ENCODE measurements around the gene ZNF486.
"Not testable (repeated sequence)": the region's sequence is repeated elsewhere in the genome, so short reads cannot be mapped to it uniquely, and the experiment has no call there.

DNA sequence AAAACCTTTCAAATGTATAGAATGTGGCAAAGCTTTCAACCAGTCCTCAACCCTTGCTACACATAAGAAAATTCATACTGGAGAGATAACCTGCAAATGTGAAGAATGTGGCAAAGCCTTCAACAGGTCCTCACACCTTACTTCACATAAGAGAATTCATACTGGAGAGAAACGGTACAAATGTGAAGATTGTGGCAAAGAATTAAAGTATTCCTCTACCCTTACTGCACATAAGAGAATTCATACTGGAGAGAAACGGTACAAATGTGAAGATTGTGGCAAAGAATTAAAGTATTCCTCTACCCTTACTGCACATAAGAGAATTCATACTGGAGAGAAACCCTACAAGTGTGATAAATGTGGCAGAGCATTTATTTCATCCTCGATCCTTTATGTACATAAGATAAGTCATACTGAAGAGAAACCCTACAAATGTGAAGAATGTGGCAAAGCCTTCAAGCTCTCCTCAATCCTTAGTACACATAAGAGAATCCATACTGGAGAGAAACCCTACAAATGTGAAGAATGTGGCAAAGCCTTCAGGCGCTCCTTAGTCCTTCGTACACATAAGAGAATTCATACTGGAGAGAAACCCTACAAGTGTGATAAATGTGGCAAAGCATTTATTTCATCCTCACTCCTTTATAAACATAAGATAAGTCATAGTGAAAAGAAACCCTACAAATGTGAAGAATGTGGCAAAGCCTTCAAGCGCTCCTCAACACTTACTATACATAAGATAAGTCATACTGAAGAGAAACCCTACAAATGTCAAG, 48.8 kb upstream of the ZNF486 start:
- TF ChIP-seq, protein P1, sequence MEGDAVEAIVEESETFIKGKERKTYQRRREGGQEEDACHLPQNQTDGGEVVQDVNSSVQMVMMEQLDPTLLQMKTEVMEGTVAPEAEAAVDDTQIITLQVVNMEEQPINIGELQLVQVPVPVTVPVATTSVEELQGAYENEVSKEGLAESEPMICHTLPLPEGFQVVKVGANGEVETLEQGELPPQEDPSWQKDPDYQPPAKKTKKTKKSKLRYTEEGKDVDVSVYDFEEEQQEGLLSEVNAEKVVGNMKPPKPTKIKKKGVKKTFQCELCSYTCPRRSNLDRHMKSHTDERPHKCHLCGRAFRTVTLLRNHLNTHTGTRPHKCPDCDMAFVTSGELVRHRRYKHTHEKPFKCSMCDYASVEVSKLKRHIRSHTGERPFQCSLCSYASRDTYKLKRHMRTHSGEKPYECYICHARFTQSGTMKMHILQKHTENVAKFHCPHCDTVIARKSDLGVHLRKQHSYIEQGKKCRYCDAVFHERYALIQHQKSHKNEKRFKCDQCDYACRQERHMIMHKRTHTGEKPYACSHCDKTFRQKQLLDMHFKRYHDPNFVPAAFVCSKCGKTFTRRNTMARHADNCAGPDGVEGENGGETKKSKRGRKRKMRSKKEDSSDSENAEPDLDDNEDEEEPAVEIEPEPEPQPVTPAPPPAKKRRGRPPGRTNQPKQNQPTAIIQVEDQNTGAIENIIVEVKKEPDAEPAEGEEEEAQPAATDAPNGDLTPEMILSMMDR (IDR thresholded peaks at IDR 0.05; ENCODE audit: low read depth, low read length, poor library complexity, severe bottlenecking) = not testable (repeated sequence)
- TF ChIP-seq EZH2phosphoT487 (IDR thresholded peaks at IDR 0.05; ENCODE audit: borderline replicate concordance, low read length) = not testable (repeated sequence)
